NCI-H510A (cell line): ENCODE data around the gene CDK16.

Source experiments
- DNase-seq: peaks from one replicate; lab custom pipeline; 2025; lab: John Stamatoyannopoulos, UW

Gene CDK16

DNA sequence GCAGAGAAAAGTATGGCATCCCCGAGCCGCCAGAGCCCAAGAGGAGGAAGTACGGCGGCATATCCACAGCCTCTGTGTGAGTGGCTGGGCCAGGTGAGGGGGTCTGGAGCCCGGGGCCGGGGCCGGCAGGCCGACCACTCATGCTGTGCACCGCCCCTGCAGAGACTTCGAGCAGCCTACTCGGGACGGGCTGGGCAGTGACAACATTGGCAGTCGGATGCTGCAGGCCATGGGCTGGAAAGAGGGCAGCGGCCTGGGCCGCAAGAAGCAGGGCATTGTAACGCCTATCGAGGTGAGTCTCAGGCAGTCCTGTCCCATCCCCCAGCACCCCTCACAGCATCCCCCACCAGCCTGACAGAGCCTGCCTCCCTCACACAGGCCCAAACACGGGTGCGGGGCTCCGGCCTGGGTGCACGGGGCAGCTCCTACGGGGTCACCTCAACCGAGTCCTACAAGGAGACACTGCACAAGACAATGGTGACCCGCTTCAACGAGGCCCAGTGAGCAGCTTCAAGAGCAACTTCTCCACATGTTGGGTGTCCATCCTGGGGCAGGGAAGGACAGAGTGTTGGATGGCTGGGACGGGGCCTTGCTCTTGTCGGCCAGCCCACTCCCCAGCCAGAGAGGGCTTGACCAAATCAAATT lies 32.3 kb upstream of the CDK16 start:
- no peak for DNase-seq

- no peak for DNase-seq
Measured at GRCh38 chrX:47187106-47187677, 31.3 kb upstream of the CDK16 start.

DNA sequence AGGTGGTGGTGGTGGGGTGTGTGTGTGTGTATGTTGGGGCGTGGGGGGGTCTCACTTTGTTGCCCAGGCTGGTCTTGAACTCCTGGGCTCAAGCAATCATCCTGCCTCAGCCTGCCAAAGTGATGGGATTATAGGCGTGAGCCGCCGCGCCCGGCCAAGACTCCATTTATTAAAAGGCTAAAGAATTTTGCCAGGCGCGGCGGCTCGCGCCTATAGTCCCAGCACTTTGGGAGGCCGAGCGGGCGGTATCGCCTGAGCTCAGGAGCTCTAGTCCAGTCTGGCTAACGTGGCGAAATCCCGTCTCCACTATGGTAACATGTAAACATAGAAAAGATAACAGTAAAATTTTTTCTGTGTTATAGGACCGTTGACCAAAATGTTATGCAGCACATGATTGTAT lies 28.6 kb upstream of the CDK16 start:
- DNase-seq: no peak

DNA sequence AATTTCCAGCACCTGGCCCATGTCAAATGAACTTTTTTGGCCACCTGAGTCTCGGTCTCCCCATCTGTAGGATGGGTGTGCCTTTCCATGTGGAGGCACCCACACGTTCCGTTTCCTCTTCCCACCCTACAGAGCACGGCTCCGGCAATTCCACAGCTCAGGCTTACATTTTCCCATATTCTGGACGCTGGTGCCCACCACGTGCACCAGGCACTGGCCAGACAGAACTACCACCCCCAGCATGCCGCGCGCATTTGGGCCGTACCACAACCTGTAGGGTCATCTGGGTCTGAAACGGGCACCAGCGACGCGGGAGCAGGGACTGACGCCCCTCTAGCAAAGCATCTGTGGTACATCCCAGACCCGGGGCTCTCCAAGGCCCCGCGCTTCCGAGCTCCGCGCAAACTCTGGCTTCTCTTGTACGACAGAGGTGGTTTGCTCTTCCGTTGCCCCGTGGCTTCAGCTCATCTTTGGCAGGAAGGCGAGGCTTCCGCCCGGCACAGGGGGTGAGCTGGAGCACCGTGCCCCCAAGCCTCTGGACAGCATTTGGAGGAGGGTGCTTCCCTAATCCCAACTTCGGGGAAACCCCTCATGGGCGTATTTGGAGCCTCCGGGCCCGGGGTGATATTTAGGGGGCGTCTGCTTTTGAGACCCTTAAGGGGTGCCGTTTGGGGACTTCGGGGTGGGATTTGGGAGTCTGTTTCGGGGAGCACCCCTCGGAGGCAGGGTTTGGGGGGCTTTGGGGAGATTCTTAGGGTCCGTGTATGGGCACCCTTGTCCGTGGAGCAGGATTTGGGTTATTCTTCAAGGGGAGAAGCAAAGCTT lies 27.8 kb upstream of the CDK16 start:
- DNase-seq: peak; percentile 78

DNA sequence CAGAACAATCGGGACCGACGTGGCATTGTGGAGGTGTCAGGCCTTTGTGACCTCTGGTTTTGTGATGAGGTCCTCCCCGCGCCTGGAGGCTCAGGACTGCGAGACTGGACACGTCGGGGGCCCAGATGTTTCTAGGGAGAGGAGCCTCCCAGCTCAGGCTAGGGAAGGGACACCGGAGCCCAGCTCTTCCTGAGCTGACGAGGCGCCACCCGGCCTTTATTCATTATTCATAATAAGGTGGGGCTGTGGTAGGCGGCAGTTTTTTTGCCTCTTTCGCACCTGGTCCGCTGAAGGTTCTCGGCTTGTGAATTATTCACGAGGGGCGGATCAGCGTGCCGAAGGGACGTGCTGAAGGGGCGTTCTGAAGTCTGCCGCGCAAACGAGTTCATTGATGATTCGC lies 27.1 kb upstream of the CDK16 start:
- peak; percentile 9 for DNase-seq

GRCh38 chrX:47191806-47192401 lies 26.6 kb upstream of the CDK16 start:
- DNase-seq: no peak

- peak; percentile 79 for DNase-seq
Measured at GRCh38 chrX:47193475-47194193, 24.8 kb upstream of the CDK16 start, which contains the start of gene UBA1. UBA1 (plus strand) TSS chrX:47193829; CDS start chrX:47198803, 4,974 bp downstream.

DNA sequence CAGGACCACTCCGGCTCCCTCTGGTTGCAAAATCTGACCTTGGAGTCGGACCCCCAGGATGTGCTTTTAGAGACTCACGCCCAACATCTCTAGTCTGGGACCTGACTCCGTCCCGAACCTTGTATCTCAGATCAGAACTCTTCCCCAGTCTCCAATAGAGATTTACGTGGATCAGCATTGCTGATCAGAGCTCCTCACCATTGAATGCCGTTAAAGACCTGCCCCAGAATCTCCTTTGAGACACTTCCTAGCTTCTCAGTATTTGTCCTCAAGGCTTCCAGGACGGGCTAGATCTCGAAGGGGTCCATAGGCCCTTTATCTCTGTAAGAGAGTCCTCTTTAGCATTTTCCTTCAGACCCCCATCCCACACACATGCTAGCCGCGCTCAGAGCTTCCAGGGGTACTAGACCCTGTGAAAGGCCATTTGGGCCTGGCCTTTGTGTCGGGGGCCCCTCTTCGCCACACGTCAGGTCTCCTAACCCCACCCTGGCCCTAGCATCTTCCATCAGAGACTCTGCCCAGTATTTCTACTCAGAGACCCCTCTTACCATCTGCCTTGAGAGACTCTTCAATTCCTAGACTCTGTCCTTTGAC lies 24.2 kb upstream of the CDK16 start:
- DNase-seq: no peak

- DNase-seq: no peak
Measured at GRCh38 chrX:47196098-47196497, 22.4 kb upstream of the CDK16 start.

DNA sequence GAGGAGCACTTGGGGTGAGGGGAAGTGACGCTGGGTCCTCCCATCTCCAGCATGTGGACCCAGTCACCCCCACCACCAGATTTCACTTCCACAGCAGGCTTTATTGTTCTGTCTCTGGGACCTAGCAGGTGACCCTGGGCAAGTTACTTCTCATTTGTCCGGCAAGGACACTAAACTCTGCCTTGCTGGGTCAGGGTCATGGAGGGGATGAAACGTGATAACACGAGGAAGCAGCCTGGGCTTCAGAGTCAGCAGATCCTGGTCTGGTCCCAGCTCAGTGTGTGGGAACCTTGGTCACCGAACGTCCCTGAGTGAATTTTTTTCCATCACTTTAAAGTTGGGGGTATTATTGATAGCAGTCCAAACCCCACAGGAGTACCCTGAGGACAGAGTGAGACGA lies 21.0 kb upstream of the CDK16 start:
- no peak for DNase-seq

DNA sequence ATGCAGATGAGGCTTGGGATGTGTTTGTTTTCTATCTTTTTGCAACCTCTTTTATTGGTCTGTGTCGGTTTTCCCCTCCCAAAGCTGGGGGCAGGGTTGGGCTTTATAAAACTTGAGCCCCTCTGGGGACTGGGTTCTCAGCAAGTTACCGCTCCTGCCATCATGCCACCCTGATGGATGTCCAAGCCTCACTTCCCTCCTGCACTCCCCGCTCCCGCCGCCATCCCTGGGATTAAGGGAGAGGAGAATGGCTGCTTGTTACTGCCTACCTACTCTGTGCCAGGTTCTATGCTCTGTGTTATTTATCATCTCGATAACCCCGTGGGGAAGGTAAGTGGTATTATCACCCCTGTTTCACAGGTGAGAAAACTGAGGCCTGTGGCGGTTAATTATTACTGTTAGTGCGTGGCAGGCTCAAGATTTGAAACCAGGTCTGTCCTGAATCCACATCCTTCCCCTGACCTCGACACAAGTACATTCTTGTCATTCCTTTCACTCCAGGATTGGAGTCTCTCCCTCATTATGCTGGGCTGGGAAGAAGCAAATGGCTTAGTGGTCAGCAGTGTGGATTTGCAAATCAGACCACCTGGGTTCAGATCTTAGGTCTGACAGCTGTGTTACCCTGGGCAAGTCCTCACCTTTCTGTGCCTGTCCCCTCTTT lies 20.3 kb upstream of the CDK16 start:
- DNase-seq: no peak

GRCh38 chrX:47198687-47199080 lies 19.8 kb upstream of the CDK16 start:
- DNase-seq: no peak

- no peak for DNase-seq
Measured at GRCh38 chrX:47199286-47199685, 19.2 kb upstream of the CDK16 start.

GRCh38 chrX:47200385-47201150 lies 17.9 kb upstream of the CDK16 start:
- no peak for DNase-seq

GRCh38 chrX:47201345-47201944 lies 17.0 kb upstream of the CDK16 start:
- no peak for DNase-seq

GRCh38 chrX:47202316-47202715 lies 16.2 kb upstream of the CDK16 start:
- DNase-seq: no peak

DNA sequence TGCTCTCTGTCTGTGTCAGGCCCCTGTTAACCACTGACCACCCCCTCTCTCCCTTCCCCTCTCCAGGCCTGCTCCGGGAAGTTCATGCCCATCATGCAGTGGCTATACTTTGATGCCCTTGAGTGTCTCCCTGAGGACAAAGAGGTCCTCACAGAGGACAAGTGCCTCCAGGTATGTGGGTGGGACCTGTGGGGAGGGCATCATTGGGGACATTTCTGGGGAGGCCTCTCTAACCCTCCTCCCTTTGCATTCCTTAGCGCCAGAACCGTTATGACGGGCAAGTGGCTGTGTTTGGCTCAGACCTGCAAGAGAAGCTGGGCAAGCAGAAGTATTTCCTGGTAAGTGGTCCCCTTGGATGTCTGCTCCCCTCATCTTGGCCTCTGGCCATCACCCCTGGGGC lies 15.6 kb upstream of the CDK16 start:
- DNase-seq: no peak

- DNase-seq: no peak
Measured at GRCh38 chrX:47204970-47205369, 13.5 kb upstream of the CDK16 start.

DNA sequence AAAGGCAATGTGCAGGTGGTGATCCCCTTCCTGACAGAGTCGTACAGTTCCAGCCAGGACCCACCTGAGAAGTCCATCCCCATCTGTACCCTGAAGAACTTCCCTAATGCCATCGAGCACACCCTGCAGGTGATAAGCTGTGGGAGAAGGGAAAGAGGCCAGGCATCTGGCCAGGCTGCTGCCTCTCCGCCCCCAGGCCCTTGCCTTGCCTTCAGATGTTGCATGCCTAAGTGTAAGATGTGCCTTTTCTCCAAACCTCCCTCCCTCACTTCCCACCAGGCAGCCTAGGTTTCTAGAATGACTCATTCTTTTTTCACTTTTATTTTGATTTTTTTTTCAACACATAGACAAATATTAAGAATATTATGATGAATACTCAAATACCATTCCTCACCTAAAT lies 12.2 kb upstream of the CDK16 start:
- DNase-seq: no peak

DNA sequence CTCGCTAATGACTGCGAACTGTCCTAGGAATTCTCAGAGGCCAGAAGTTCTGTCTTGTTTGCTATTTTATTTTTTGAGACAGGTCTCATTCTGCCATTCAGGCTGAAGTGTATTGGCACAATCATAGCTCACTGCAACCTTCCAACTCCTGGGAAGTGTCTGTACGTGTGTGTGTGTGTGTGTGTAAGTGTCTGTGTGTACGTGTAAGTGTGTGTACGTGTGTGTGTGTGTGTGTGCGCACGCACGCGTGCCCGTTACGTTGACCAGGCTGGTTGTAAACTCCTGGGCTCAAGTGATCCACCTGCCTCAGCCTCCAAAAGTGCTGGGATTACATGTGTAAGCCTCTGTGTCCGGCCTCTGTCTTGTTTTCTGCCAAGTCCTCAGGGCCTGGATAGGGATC lies 10.4 kb upstream of the CDK16 start:
- DNase-seq: no peak
